HG02885 (cell line): ENCODE data around the gene SRL.

ENCODE experiments used
- ATAC-seq: cut with Tn5 transposase; IDR thresholded peaks from one replicate; pipeline ENCODE4 v1.9.1; 2021; ENCODE audit warnings: mild to moderate bottlenecking; ENCODE audit not compliant: unreplicated experiment, poor library complexity

SRL gene

GRCh38 chr16:4204521-4204920, 37.4 kb downstream of the SRL start:
- ATAC-seq, result no peak

- ATAC-seq, result no peak
Observed at GRCh38 chr16:4203748-4204147, 38.1 kb downstream of the SRL start.

DNA sequence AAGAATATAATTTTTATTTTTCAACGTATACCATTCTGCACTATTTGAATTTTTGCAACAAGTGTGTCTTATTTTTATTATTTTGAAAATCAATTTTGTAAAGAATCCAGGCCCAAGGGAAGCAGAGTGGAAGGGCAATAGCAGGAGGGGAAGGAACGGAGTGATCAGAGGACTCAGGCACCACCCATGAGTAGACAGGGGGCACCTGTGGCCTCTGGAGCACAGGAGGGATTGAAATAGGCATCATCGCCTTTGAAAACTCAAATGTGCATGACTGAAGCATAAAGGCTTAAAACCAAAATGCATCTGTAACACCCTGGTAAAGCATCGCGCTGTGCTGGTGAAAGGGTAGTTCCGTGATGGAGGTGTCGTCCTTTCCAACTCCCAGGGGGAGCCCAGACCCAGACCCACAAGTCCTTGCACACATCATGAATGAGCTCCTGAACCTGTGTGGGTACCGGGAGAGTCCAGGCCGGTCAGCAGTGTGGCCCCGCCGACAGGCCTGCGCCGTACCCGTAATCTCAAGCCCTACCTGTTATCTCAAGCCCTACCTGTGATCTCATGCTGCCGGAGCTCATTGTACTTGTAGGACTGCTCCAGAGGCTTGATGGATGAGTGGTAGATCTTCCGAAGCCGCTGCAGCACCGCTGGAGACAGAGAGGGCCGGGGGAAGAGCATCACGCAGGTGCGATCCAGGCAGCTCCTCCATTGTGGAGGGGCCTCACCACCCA, 39.1 kb downstream of the SRL start:
- ATAC-seq, result no peak

- ATAC-seq, result no peak
Observed at GRCh38 chr16:4200781-4201137, 41.1 kb downstream of the SRL start.

DNA sequence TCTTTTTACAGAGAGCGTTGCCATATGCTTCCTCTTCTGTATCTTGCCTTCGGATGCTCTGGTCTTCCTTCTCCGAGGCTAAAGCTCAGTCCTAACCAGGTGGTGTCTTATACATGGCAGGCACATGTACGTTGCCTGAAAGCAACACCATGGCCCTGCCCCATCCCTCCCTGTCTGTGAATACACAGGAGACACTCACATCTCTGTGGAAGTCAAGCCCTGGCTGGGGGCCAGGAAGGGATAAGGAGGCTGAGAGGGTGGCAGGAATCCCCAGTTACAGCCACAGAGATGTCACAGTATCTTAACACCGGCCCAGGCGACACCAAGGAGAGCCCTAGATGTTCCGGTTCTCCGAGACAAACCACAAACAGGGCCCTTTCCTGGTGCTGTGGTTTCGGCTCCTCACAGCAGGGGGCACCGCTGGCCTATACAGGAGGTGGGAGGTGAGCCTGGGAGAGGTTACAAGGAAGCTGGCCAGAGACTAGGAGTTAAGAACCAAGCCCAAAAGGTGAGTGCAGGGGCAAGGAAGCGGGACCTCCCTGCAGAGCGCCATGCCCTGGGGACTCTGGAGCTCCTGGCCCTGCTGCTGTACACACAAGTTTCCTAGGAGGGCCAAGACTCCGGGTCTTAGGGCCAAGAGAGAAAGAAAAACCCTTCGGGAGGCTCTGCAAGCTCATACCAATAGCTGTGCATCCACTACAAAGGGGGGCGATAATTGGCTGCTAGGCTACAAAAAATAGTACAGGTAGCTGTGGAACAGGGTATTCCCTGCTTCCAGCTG, 41.7 kb downstream of the SRL start:
- ATAC-seq, result no peak

DNA sequence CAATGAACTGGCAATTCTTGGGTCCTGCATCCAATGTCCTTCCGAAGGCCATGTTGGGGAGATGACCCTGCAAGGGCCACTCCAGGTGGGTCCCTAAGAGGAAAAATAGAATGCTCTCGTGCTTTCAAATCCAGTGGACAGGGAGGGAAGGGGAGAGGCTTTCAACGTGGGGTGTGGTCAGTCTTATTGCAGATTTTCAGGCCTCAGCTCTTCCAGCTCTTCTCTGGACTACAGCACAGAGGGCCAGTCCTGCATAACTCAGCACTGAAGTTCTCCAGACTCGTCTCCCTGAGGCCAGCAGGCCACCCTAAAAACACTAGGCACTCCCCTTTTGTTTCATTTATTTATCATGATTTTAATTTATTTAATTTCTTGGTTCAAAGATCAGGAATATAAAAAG, 43.1 kb downstream of the SRL start:
- no peak for ATAC-seq

DNA sequence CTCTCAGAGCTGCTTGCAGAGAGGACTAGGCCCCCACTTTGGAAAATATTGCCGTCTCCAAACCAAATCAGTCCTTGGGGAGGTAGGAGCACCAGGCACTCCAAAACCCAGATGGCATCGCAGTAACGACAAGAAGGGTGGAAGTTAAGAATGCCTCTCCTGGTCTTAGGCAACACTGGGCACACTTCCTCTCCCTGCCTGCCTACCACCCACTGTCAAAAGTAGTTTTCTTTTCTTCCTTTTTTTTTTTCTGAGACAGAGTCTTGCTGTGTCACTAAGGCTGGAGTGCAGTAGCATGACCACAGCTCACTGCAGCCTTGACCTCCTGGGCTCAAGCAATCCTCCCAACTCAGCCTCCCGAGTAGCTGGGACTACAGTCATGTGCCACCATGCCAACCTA, 47.2 kb downstream of the SRL start:
- no peak for ATAC-seq

GRCh38 chr16:4193920-4194319, 48.0 kb downstream of the SRL start:
- no peak for ATAC-seq

GRCh38 chr16:4192206-4192605, 49.7 kb downstream of the SRL start:
- no peak for ATAC-seq

- no peak for ATAC-seq
Observed at GRCh38 chr16:4190712-4191333, 51.1 kb downstream of the SRL start.

DNA sequence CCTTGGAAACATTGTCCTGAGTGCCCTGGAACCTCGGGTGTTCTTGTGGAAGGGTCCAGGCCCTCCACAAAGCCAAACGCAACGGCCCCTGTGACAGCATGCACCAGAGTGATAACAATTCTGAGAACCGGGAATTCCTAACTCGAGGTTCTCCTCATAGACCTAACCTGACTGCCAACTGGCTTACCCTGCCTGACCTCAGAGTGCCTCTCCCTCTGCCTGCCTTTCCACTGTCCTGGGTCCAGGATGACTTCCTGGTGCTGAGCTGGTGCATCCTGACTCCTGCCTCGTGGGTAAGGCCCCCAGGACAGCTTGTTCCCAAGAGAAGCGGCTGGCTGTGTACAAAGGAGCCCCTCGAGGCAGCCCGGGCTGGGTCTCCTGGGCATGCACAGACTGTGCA, 51.8 kb downstream of the SRL start:
- ATAC-seq, result no peak

DNA sequence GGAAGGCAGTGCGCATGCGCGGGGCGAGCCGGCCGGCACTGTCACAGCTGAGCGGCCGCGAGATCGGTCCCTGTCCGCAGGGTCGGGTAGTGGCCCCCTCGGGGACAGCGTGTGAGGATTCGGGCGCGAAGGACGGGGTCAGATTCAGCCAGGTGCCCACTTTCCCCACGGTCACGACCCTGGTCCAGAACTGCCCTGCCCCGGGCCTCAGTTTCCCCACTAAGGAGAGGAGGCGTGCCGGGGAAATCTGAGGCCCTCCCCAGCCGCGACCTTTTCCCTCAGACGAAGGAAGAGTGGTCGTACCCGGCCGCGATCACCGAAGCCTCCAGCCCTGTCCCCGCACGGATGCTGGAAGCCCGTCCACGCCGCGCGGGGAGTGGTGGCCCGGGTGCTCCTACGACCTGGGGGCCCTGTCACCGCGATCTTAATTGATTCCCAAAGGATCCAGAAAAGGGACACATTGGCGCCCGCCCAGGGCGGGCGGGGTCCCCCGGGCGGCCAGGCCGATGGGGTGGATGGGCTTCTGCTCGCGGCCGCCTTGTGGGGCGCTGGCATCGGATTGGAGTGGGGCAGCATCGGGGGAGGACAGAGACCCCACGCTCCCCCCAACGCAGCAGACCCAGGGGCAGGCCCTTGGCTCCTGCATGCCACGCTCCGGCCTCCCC, 57.7 kb downstream of the SRL start:
- no peak for ATAC-seq

DNA sequence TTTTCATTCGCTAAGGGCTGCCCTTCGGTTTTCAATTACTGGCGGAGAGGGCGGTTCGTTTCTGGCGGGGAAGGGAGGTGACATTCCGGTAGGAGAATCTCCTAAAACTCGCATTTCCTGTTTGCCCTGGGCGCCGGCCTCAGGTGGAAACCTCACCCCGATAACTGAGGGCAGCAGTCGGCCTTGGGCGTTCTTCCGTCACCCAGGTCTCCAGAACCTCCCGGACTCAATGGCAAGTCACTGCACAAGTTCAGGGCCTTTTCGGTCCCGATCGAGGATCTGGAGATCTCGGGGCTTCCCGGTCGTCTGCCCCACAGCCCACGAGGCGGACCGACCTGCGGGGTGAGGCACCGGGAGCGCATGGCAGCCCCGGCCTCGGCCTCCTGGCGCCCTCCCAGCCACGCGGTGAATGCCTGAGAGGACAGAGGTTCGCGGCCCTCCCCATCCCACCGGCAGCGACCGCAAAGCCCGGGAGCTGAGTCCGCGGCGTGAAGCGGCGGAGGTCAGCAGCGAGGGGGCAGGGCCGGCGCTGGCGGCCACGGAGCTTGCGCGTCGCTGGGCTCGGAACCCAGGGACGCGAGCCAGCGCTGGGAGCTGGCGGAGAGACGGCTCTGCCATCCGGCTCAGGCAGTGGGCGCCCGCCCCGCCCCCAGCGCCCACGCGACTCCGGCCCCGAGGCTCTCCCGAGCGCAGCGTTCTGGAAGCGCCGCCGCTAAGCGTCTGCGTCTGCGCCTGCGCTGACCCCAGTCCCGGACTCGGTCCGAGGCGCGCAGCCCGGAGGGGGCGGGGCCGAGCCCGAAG, 58.4 kb downstream of the SRL start:
- ATAC-seq, result peak; percentile 86

DNA sequence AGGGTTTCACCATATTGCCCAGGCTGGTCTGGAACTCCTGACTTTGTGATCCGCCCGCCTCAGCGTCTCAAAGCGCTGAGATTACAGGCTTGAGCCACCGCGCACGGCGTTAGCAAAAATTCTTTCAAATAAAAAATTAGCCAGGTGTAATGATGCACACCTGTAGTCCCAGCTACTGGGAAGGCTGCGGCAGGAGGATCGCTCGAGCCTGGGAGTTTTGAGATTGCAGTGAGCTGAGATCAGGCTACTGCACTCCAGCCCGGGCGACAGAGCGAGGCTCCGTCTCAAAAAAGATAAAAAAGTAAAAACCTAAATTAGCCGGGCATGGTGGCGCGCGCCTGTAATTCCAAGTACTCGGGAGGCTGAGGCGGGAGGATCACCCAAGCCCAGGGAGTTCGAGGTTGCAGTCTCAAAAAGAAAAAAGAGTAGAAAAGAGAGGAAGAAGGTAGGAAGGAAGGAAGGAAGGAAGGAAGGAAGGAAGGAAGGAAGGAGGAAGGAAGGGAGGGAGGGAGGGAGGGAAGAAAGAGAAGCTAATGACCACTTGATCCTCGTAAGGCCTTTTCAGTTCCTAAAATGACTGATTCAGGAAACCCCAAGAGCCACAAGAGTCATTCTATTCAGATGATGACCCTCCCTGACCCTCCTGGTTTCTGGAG, 59.2 kb downstream of the SRL start:
- ATAC-seq, result peak; percentile 23

- ATAC-seq, result no peak
Observed at GRCh38 chr16:4180511-4180910, 61.4 kb downstream of the SRL start.

DNA sequence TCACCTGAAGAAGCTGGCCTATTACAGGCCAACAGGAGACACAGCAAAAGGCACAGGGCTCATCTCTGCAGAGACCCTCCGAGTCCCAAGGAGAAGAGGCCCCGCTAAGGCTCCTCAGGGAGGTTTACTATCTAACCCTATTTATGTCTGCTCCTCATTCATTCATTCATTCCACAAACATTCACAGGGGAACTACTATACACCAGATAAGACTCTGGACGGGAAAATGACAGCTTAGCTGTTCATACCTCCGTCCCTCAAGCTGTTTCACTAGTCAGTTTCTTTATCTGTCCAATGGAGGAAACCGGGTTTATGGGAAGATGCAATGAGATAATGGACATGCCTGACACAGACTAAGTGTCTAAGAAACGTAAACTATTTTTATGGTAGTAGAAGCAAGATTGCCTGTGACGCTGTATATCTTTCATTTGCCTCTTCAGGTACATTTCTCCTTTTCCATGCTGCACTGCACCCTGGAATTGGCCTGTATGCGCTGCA, 62.1 kb downstream of the SRL start:
- ATAC-seq, result no peak

- no peak for ATAC-seq
Observed at GRCh38 chr16:4179020-4179419, 62.9 kb downstream of the SRL start.

DNA sequence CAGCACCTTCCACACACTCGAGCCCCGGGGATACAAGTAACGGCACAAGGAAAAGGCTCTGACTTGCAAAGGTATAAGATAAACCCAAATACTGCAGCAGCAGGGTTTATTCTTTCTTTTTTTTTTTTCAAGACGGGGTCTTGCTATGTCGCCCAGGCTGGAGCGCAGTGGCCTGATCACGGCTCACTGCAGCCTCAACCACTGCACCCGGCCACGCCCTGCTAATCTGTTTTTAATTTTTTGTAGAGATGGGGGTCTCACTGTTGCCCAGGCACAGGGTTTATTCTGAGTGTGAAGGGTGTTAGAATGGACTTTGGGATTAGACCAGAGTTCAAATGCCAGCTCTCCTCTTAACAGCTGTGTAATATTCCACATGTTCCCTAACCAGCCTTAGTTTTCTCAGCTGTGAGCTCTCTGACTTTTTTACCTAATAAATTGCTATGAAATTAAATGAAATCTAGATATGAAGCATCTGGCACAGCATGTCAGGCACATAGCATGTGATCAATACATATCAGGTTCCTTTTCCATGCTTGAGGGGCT, 63.3 kb downstream of the SRL start:
- no peak for ATAC-seq

- no peak for ATAC-seq
Observed at GRCh38 chr16:4176906-4177417, 64.9 kb downstream of the SRL start.
